H9 (cell line): ENCODE measurements around the gene UBE2U. TPM values are rescaled to one million over a fixed set of nuclear protein-coding genes. Genes with fewer than 3 reads are reported as not detected.

Experiments
- DNase-seq: peaks from one replicate; pipeline ENCODE4 v3.0.0-alpha.2; 2017
- H2AFZ ChIP-seq: one replicate; pipeline ENCODE4 v1.6.1; 2013; ENCODE audit warnings: mild to moderate bottlenecking, low read length, control low read depth, moderate library complexity
- H2AK5ac ChIP-seq: 2 replicates; pipeline ENCODE4 v1.6.1; 2013; ENCODE audit warnings: low read length, control low read depth, mixed read lengths; ENCODE audit not compliant: insufficient read length
- H2BK120ac ChIP-seq: one replicate; pipeline ENCODE4 v1.6.1; 2013; ENCODE audit warnings: low read depth, mild to moderate bottlenecking, low read length, control low read depth, inconsistent platforms; ENCODE audit not compliant: poor library complexity, severe bottlenecking
- H2BK12ac ChIP-seq: 2 replicates; pipeline ENCODE4 v1.6.1; 2013; ENCODE audit warnings: low read length, control low read depth, mixed read lengths, low read depth; ENCODE audit not compliant: insufficient read length
- H2BK15ac ChIP-seq: 2 replicates; pipeline ENCODE4 v1.6.1; 2013; ENCODE audit warnings: low read depth, low read length, control low read depth
- H2BK20ac ChIP-seq: one replicate; pipeline ENCODE4 v1.6.1; 2013; ENCODE audit warnings: low read depth, mild to moderate bottlenecking, low read length, control low read depth, inconsistent platforms; ENCODE audit not compliant: poor library complexity, severe bottlenecking
- H2BK5ac ChIP-seq: 2 replicates; pipeline ENCODE4 v1.6.1; 2013; ENCODE audit warnings: low read length, control low read depth, mixed read lengths; ENCODE audit not compliant: insufficient read length
- H3K14ac ChIP-seq: 2 replicates; pipeline ENCODE4 v1.6.1; 2013; ENCODE audit warnings: low read length, control low read depth; ENCODE audit not compliant: insufficient read depth
- H3K18ac ChIP-seq: 2 replicates; pipeline ENCODE4 v1.6.1; 2013; ENCODE audit warnings: low read depth, mild to moderate bottlenecking, mixed read lengths, low read length, control low read depth; ENCODE audit not compliant: insufficient read length
- H3K23ac ChIP-seq: 2 replicates; pipeline ENCODE4 v1.6.1; 2013; ENCODE audit warnings: low read length, control low read depth, mixed read lengths, low read depth; ENCODE audit not compliant: insufficient read length
- H3K23me2 ChIP-seq: 2 replicates; pipeline ENCODE4 v1.6.1; 2013; ENCODE audit warnings: low read depth, mild to moderate bottlenecking, mixed read lengths, low read length, control low read depth; ENCODE audit not compliant: insufficient read length, poor library complexity, severe bottlenecking
- H3K27ac ChIP-seq: 2 replicates; pipeline ENCODE4 v1.5.1; 2013; ENCODE audit warnings: low read length, control low read depth, mixed read lengths, low read depth; ENCODE audit not compliant: insufficient read length
- H3K27me3 ChIP-seq: 2 replicates; pipeline ENCODE4 v1.6.1; 2013; ENCODE audit warnings: low read length, control low read depth, inconsistent platforms; ENCODE audit not compliant: insufficient read depth
- H3K4ac ChIP-seq: 2 replicates; pipeline ENCODE4 v1.6.1; 2013; ENCODE audit warnings: low read depth, mild to moderate bottlenecking, control low read depth, inconsistent platforms, low read length, moderate library complexity
- H3K4me1 ChIP-seq: 2 replicates; pipeline ENCODE4 v1.6.1; 2013; ENCODE audit warnings: low read length, control low read depth, inconsistent platforms; ENCODE audit not compliant: insufficient read depth
- H3K4me2 ChIP-seq: 2 replicates; pipeline ENCODE4 v1.6.1; 2013; ENCODE audit warnings: low read length, control low read depth, mixed read lengths; ENCODE audit not compliant: insufficient read length, insufficient read depth
- H3K56ac ChIP-seq: 2 replicates; pipeline ENCODE4 v1.6.1; 2013; ENCODE audit warnings: low read depth, mild to moderate bottlenecking, mixed read lengths, low read length, control low read depth; ENCODE audit not compliant: insufficient read length
- H3K79me1 ChIP-seq: 2 replicates; pipeline ENCODE4 v1.6.1; 2013; ENCODE audit warnings: low read depth, mild to moderate bottlenecking, moderate library complexity, low read length, control low read depth, inconsistent platforms; ENCODE audit not compliant: insufficient read depth, poor library complexity, severe bottlenecking
- H3K79me2 ChIP-seq: 2 replicates; pipeline ENCODE4 v1.6.1; 2013; ENCODE audit warnings: low read length, control low read depth, inconsistent platforms; ENCODE audit not compliant: insufficient read depth
- H3K9ac ChIP-seq: 2 replicates; pipeline ENCODE4 v1.6.1; 2013; ENCODE audit warnings: low read length, control low read depth, mixed read lengths; ENCODE audit not compliant: insufficient read length; ENCODE audit errors: extremely low read depth
- H3K9me3 ChIP-seq: one replicate; pipeline ENCODE4 v1.6.1; 2013; ENCODE audit warnings: low read depth, low read length, inconsistent platforms; ENCODE audit not compliant: control insufficient read depth
- H3T11ph ChIP-seq: one replicate; pipeline ENCODE4 v1.6.1; 2013; ENCODE audit warnings: mild to moderate bottlenecking, low read length, control low read depth, inconsistent platforms
- H4K20me1 ChIP-seq: one replicate; pipeline ENCODE4 v1.6.1; 2013; ENCODE audit not compliant: control insufficient read depth, insufficient read length, insufficient read depth
- H4K5ac ChIP-seq: 2 replicates; pipeline ENCODE4 v1.6.1; 2013; ENCODE audit warnings: low read depth, mild to moderate bottlenecking, mixed read lengths, low read length, control low read depth; ENCODE audit not compliant: insufficient read length
- H4K8ac ChIP-seq: replicated peaks from 2 replicates; pipeline ENCODE4 v1.6.1; 2013; ENCODE audit warnings: low read length, control low read depth, mixed read lengths, low read depth; ENCODE audit not compliant: insufficient read length
- H4K91ac ChIP-seq: 2 replicates; pipeline ENCODE4 v1.6.1; 2013; ENCODE audit warnings: low read depth, mild to moderate bottlenecking, moderate library complexity, mixed read lengths, low read length, control low read depth; ENCODE audit not compliant: insufficient read length
- H3K27ac Mint-ChIP-seq, 3 experiments: 2 replicates in 2 of 3; 3 replicates in 1 of 3; pipeline ENCODE4 v1.8.0; 2020 to 2021; ENCODE audit warnings: mixed read lengths in 3 of 3, mild to moderate bottlenecking in 1 of 3, moderate library complexity in 1 of 3
- H3K27me3 Mint-ChIP-seq: 2 replicates; pipeline ENCODE4 v1.8.0; 2021; ENCODE audit warnings: low read depth, mild to moderate bottlenecking, moderate library complexity, mixed read lengths
- H3K36me3 Mint-ChIP-seq, 3 experiments: 2 replicates in 2 of 3; 3 replicates in 1 of 3; pipeline ENCODE4 v1.8.0; 2020 to 2021; ENCODE audit warnings: low read depth in 3 of 3, mixed read lengths in 3 of 3; ENCODE audit not compliant: insufficient read depth in 1 of 3
- H3K4me1 Mint-ChIP-seq, 2 experiments: 2 replicates each; pipeline ENCODE4 v1.8.0; 2020; ENCODE audit warnings: mixed read lengths in 2 of 2
- H3K4me3 Mint-ChIP-seq, 2 experiments: 2 replicates in 1 of 2; 3 replicates in 1 of 2; pipeline ENCODE4 v1.8.0; 2020 to 2021; ENCODE audit warnings: mild to moderate bottlenecking in 2 of 2, mixed read lengths in 2 of 2, moderate library complexity in 1 of 2
- H3K9me3 Mint-ChIP-seq, 2 experiments: 2 replicates in 1 of 2; 3 replicates in 1 of 2; pipeline ENCODE4 v1.8.0; 2020; ENCODE audit warnings: mild to moderate bottlenecking in 2 of 2, mixed read lengths in 2 of 2, moderate library complexity in 1 of 2
- CTCF ChIP-seq: fragments of 200-600 bp; sonication (generic); conservative IDR thresholded peaks from 3 replicates; pipeline ENCODE4 v1.8.0; 2021; ENCODE audit warnings: antibody characterized with exemption, mild to moderate bottlenecking
- total RNA-seq: library from RNA; stranded (reverse); gene quantifications from 2 replicates; pipeline ENCODE4 v1.2.1, GENCODE V29; 2021

Gene UBE2U
- total RNA-seq, 1 experiment from 2014 or later = not detected

- Histone ChIP-seq H3K9ac (no peak overlapping the region), H4K5ac (no peak overlapping the region), H3K23ac (no peak overlapping the region), H3K14ac (no peak overlapping the region), H3T11ph (no peak overlapping the region), H2BK12ac (no peak overlapping the region), H2BK20ac (no peak overlapping the region), H3K23me2 (no peaks in the 10 kb centered on the region), H3K79me1 (no peaks in the 10 kb centered on the region), H2BK5ac (no peak overlapping the region), H3K18ac (no peak overlapping the region), H3K9me3 (no peaks in the 10 kb centered on the region), H4K8ac (no peak overlapping the region), H3K4ac (no peak overlapping the region), H2BK120ac (no peak overlapping the region), H3K27me3 (no peaks in the 10 kb centered on the region), H3K27ac (no peak overlapping the region), H2AFZ (no peak overlapping the region), H2BK15ac (no peak overlapping the region), H2AK5ac (no peak overlapping the region), H3K79me2 (no peaks in the 10 kb centered on the region), H3K56ac (no peak overlapping the region), H3K4me1 (no peaks in the 10 kb centered on the region), H4K91ac (no peak overlapping the region), H4K20me1 (no peaks in the 10 kb centered on the region), H3K4me2 (no peak overlapping the region)
- H3K27ac Mint-ChIP-seq = no peak overlapping the region
- H3K4me3 Mint-ChIP-seq = no peak overlapping the region
- no peak for TF ChIP-seq CTCF
- no peak for DNase-seq
- peaks cover 2% of the 10 kb centered on the region; the same call in 1 of the 2 replicates for H3K27me3 Mint-ChIP-seq
- no peaks in the 10 kb centered on the region for H3K9me3 Mint-ChIP-seq
- peaks cover 2 to 3% of the 10 kb centered on the region in 2 experiments; a peak in 1 of 4 replicates for H3K4me1 Mint-ChIP-seq
- H3K36me3 Mint-ChIP-seq = no peaks in the 10 kb centered on the region
These were observed 31.3 kb downstream of the UBE2U start for GRCh38 chr1:64234714-64235113.
